H1 (cell line): ENCODE measurements around the gene RREB1. TPM values are rescaled to one million over a fixed set of nuclear protein-coding genes. Genes with fewer than 3 reads are reported as not detected.

ENCODE experiments used
- CTCF ChIA-PET: fragments of 300-600 bp; sonication (Branson Sonifier 250); formaldehyde crosslinking; loops from one replicate; lab custom pipeline; 2021; ENCODE audit not compliant: partially characterized antibody; lab: Charles Lee
- POLR2A ChIA-PET: fragments of 300-600 bp; sonication (Branson Sonifier 250); formaldehyde crosslinking; loops from one replicate; lab custom pipeline; 2021; ENCODE audit warnings: inconsistent platforms; ENCODE audit not compliant: partially characterized antibody; lab: Charles Lee
- DNase-seq, 2 experiments: peaks; one replicate each; pipeline versions ENCODE4 v3.0.0 to v3.0.0-alpha.2; 2010 to 2022; ENCODE audit warnings: low spot score in 2 of 2, low read depth in 1 of 2, mixed read lengths in 1 of 2
- FAIRE-seq: peaks from 2 replicates; lab custom pipeline; 2011; peaks lifted over from hg19 to GRCh38; lab: Jason Lieb, UNC
- H2AFZ ChIP-seq: 2 replicates; pipeline ENCODE4 v1.8.1; 2012; ENCODE audit warnings: low read length, inconsistent platforms
- H2AK5ac ChIP-seq: 2 replicates; pipeline ENCODE4 v1.6.1; 2013; ENCODE audit warnings: low read depth, low read length
- H2BK120ac ChIP-seq: replicated peaks from 2 replicates; pipeline ENCODE3; 2013; ENCODE audit warnings: low read depth, low read length, inconsistent platforms
- H2BK12ac ChIP-seq: 2 replicates; pipeline ENCODE4 v1.6.1; 2013; ENCODE audit warnings: low read depth, low read length
- H2BK15ac ChIP-seq: 2 replicates; pipeline ENCODE4 v1.6.1; 2013; ENCODE audit warnings: low read length
- H2BK20ac ChIP-seq: 2 replicates; pipeline ENCODE4 v1.6.1; 2013; ENCODE audit warnings: low read length
- H2BK5ac ChIP-seq: 2 replicates; pipeline ENCODE4 v1.6.1; 2013; ENCODE audit warnings: low read depth, low read length
- H3K14ac ChIP-seq: 2 replicates; pipeline ENCODE4 v1.6.1; 2013; ENCODE audit warnings: inconsistent platforms; ENCODE audit not compliant: insufficient read length
- H3K18ac ChIP-seq: 2 replicates; pipeline ENCODE4 v1.6.1; 2013; ENCODE audit warnings: low read length; ENCODE audit errors: extremely low read depth
- H3K23ac ChIP-seq: 2 replicates; pipeline ENCODE4 v1.6.1; 2013; ENCODE audit warnings: inconsistent platforms; ENCODE audit not compliant: insufficient read length
- H3K23me2 ChIP-seq: 2 replicates; pipeline ENCODE4 v1.6.1; 2013; ENCODE audit warnings: low read depth, low read length
- H3K27ac ChIP-seq: 2 replicates; pipeline ENCODE4 v1.6.1; 2011; ENCODE audit warnings: low read depth, low read length, inconsistent platforms
- H3K27me3 ChIP-seq, 4 experiments: replicated peaks in 1 of 4; 1 replicate in 1 of 4; 2 replicates in 3 of 4; pipeline versions ENCODE4 v1.6.1 to v1.8.1; 2011 to 2013; ENCODE audit warnings: low read length in 3 of 4, mild to moderate bottlenecking in 3 of 4, inconsistent platforms in 2 of 4, mixed read lengths in 2 of 4, moderate library complexity in 1 of 4; ENCODE audit not compliant: control insufficient read depth in 3 of 4, insufficient read depth in 3 of 4; ENCODE audit errors: extremely low read depth in 1 of 4
- H3K36me3 ChIP-seq, 4 experiments: 2 replicates each; pipeline versions ENCODE4 v1.6.1 to v1.8.1; 2011 to 2013; ENCODE audit warnings: mild to moderate bottlenecking in 4 of 4, low read length in 3 of 4, moderate library complexity in 2 of 4, control low read depth in 1 of 4, inconsistent platforms in 1 of 4; ENCODE audit not compliant: insufficient read depth in 4 of 4, control insufficient read depth in 2 of 4
- H3K4ac ChIP-seq: replicated peaks from 2 replicates; pipeline ENCODE3; 2013; ENCODE audit warnings: low read length, low read depth, mixed read lengths, inconsistent platforms; ENCODE audit not compliant: insufficient read length
- H3K4me1 ChIP-seq, 4 experiments: replicated peaks in 1 of 4; 1 replicate in 1 of 4; 2 replicates in 3 of 4; pipeline versions ENCODE4 v1.6.1 to v1.8.1; 2011 to 2013; ENCODE audit warnings: low read length in 3 of 4, inconsistent platforms in 2 of 4, mixed read lengths in 1 of 4; ENCODE audit not compliant: insufficient read depth in 4 of 4, control insufficient read depth in 3 of 4
- H3K4me2 ChIP-seq, 2 experiments: 2 replicates each; pipeline versions ENCODE4 v1.6.1 to v1.8.1; 2011 to 2013; ENCODE audit warnings: low read depth in 2 of 2, low read length in 2 of 2, control low read depth in 1 of 2, inconsistent platforms in 1 of 2, mild to moderate bottlenecking in 1 of 2; ENCODE audit not compliant: insufficient read depth in 1 of 2
- H3K4me3 ChIP-seq, 4 experiments: fragments of 200-600, 300-600 bp in 1 of 4; sonication (generic), shearing (Covaris generic), sonication (Bioruptor Twin) in 1 of 4; 2 replicates each; pipeline versions ENCODE4 v1.5.1 to v1.8.1; 2011 to 2016; ENCODE audit warnings: low read length in 4 of 4, low read depth in 3 of 4, control low read depth in 2 of 4, inconsistent platforms in 2 of 4, mild to moderate bottlenecking in 2 of 4, mixed read lengths in 1 of 4, moderate library complexity in 1 of 4; ENCODE audit not compliant: insufficient read depth in 2 of 4; ENCODE audit errors: extremely low read depth in 1 of 4
- H3K56ac ChIP-seq: replicated peaks from 2 replicates; pipeline ENCODE3; 2013; ENCODE audit warnings: low read depth, mild to moderate bottlenecking, mixed read lengths, low read length, inconsistent platforms; ENCODE audit not compliant: insufficient read length
- H3K79me1 ChIP-seq: 2 replicates; pipeline ENCODE4 v1.6.1; 2013; ENCODE audit warnings: low read depth, low read length, control low read depth
- H3K79me2 ChIP-seq, 2 experiments: 2 replicates each; pipeline versions ENCODE4 v1.6.1 to v1.8.1; 2012 to 2013; ENCODE audit warnings: low read length in 2 of 2, mild to moderate bottlenecking in 2 of 2, inconsistent platforms in 1 of 2; ENCODE audit not compliant: insufficient read depth in 2 of 2, control insufficient read depth in 1 of 2
- H3K9ac ChIP-seq, 4 experiments: replicated peaks in 1 of 4; 1 replicate in 1 of 4; 2 replicates in 3 of 4; pipeline versions ENCODE4 v1.6.1 to v1.8.1; 2011 to 2013; ENCODE audit warnings: low read depth in 3 of 4, low read length in 3 of 4, control low read depth in 2 of 4, mild to moderate bottlenecking in 2 of 4, moderate library complexity in 2 of 4, inconsistent platforms in 1 of 4; ENCODE audit errors: extremely low read depth in 1 of 4
- H3K9me3 ChIP-seq, 2 experiments: 2 replicates each; pipeline versions ENCODE4 v1.6.1 to v1.8.1; 2012 to 2013; ENCODE audit warnings: mild to moderate bottlenecking in 2 of 2, moderate library complexity in 2 of 2, control low read depth in 1 of 2, inconsistent platforms in 1 of 2, low read depth in 1 of 2, low read length in 1 of 2, mixed read lengths in 1 of 2; ENCODE audit not compliant: insufficient read depth in 2 of 2
- H4K20me1 ChIP-seq, 2 experiments: replicated peaks in 1 of 2; 2 replicates each; pipeline versions ENCODE3 to v1.8.1; 2011 to 2013; ENCODE audit warnings: inconsistent platforms in 2 of 2, low read length in 2 of 2, mild to moderate bottlenecking in 1 of 2; ENCODE audit not compliant: insufficient read depth in 2 of 2, control insufficient read depth in 1 of 2
- H4K5ac ChIP-seq: 2 replicates; pipeline ENCODE4 v1.6.1; 2013; ENCODE audit warnings: low read length, low read depth, mixed read lengths, inconsistent platforms; ENCODE audit not compliant: insufficient read length
- H4K8ac ChIP-seq: 2 replicates; pipeline ENCODE4 v1.8.0; 2013; ENCODE audit warnings: mild to moderate bottlenecking, moderate library complexity, low read length, inconsistent platforms; ENCODE audit not compliant: insufficient read depth; ENCODE audit errors: extremely low read depth
- H4K91ac ChIP-seq: replicated peaks from 2 replicates; pipeline ENCODE3; 2013; ENCODE audit warnings: low read length, mixed read lengths, inconsistent platforms; ENCODE audit not compliant: insufficient read length
- CBX8 ChIP-seq: fragments of 300-800, 300-1000 bp; sonication (generic); IDR thresholded peaks from 2 replicates; pipeline ENCODE4 v1.7.1; 2016; ENCODE audit warnings: low read depth, low read length, borderline replicate concordance
- CEBPB ChIP-seq: IDR thresholded peaks from 2 replicates; pipeline ENCODE4 v1.6.1; 2012; ENCODE audit warnings: low read depth, low read length
- CREB1 ChIP-seq: IDR thresholded peaks from 2 replicates; pipeline ENCODE4 v1.6.1; 2012; ENCODE audit warnings: inconsistent platforms
- E2F6 ChIP-seq: IDR thresholded peaks from 2 replicates; pipeline ENCODE4 v1.6.1; 2012; ENCODE audit warnings: inconsistent platforms
- FOSL1 ChIP-seq: IDR thresholded peaks from 2 replicates; pipeline ENCODE4 v1.6.1; 2011; ENCODE audit warnings: mild to moderate bottlenecking, low read depth, low read length, moderate library complexity; ENCODE audit not compliant: insufficient read depth
- GTF2F1 ChIP-seq: IDR thresholded peaks from 2 replicates; pipeline ENCODE4 v1.6.1; 2012; ENCODE audit warnings: low read depth, low read length, improper control_type of control experiment, borderline replicate concordance
- KDM5A ChIP-seq: fragments of 200-600 bp; IDR thresholded peaks from 2 replicates; pipeline ENCODE4 v1.7.1; 2012; ENCODE audit warnings: mild to moderate bottlenecking, low read length, inconsistent platforms, mixed read lengths
- POLR2A ChIP-seq, 2 experiments: IDR thresholded peaks; 1 replicate in 1 of 2; 2 replicates in 1 of 2; pipeline ENCODE4 v1.6.1; 2011; ENCODE audit warnings: low read depth in 2 of 2, low read length in 2 of 2, mild to moderate bottlenecking in 2 of 2; ENCODE audit errors: control extremely low read depth in 1 of 2
- SP1 ChIP-seq: IDR thresholded peaks from 2 replicates; pipeline ENCODE4 v1.6.1; 2011; ENCODE audit warnings: low read depth, low read length
- TAF1 ChIP-seq: IDR thresholded peaks from 2 replicates; pipeline ENCODE4 v1.6.1; 2011; ENCODE audit warnings: mild to moderate bottlenecking, low read depth, low read length
- TEAD4 ChIP-seq: IDR thresholded peaks from 2 replicates; pipeline ENCODE4 v1.6.1; 2012; ENCODE audit warnings: low read depth, low read length, inconsistent platforms, mixed read lengths
- WGBS, 2 experiments: shearing (Covaris generic) in 1 of 2; methylation state at CpG; one replicate each; pipeline versions ENCODE4 v1.1.6 to v1.1.7; 2013 to 2015; ENCODE audit warnings: low lambda C conversion rate in 2 of 2, mixed read lengths in 2 of 2, inconsistent platforms in 1 of 2, low coverage in 1 of 2, missing lambda C conversion rate in 1 of 2; ENCODE audit not compliant: insufficient replicate concordance in 2 of 2, insufficient coverage in 1 of 2, insufficient read length in 1 of 2; ENCODE audit errors: extremely low coverage in 1 of 2, missing lambda C conversion rate in 1 of 2; 5-methylcytosine and 5-hydroxymethylcytosine counted together
- polyA plus RNA-seq, 7 experiments: library from polyadenylated mRNA; depleted of rRNA in 3 of 7; stranded (reverse) in 5 of 7; unstranded in 2 of 7; fragments of >200 nt in 5 of 7; fragments of 200-250 nt in 2 of 7; gene quantifications; 1 replicate in 5 of 7; 2 replicates in 1 of 7; 4 replicates in 1 of 7; pipeline versions ENCODE4 v1.2.1 to v1.2.3, GENCODE V29; 2011 to 2013; ENCODE audit warnings: missing spikeins in 2 of 7, mixed read lengths in 2 of 7
- total RNA-seq: library from RNA; stranded (reverse); fragmentation: NEBNext Ultra II Directional; extraction: Animal tissue kit (Norgen Biotek cat#: 25700); gene quantifications from 2 replicates; pipeline ENCODE4 v1.2.1, GENCODE V29; 2021

RREB1 gene
- total and polyA plus RNA-seq, 2 of the 8 experiments (the other 6 are each of a cell fraction or from before 2014, with no cell fraction given) = 3.9 to 34.7 TPM

DNA sequence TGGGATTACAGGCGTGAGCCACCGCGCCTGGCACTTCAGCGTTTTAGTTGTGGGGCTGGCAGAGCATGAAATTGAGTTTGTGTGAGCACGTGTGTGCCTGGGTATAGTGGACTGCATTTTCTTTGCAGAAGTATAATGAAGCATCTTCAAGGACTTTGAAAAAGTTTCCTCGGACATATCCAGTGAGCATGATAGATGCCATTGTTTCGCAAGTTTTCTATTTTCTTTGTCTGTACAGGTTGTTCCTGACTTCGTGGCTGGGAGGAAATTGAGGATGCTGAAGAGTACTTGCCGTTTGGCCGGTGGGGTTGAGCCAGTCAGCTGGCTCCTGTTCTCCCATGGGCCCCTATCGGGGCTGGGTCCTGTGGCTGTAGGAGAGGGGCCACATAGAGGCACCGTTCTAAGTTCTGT is 55.9 kb downstream of the RREB1 start:
- H3K4me1 ChIP-seq = peaks cover 0 to 23% (median 16%) of the 10 kb centered on the region in 4 experiments; a peak in 6 of 7 replicates
- H3K18ac ChIP-seq = no peak overlapping the region
- H3K9me3 ChIP-seq = no peaks in the 10 kb centered on the region
- no peaks in the 10 kb centered on the region for H3K36me3 ChIP-seq
- FAIRE-seq (no peak), DNase-seq (no peak)
- H3K79me2 ChIP-seq = peaks cover 0 to 68% of the 10 kb centered on the region in 2 experiments; a peak in 3 of 4 replicates
- H3K4me2 ChIP-seq = no peak overlapping the region
- no peak overlapping the region for H2BK120ac ChIP-seq
- no peak overlapping the region for H4K8ac ChIP-seq
- no peak overlapping the region for H3K27ac ChIP-seq
- no peak overlapping the region for H2BK20ac ChIP-seq
- CTCF ChIA-PET = interaction anchor here (0.7 to 1.9 kb wide), 3 partner anchors 39 to 553 kb away, joined by 3 to 6 read pairs (median 4); no protein-coding TSS in a partner anchor
- TF ChIP-seq E2F6 = no peak
- TF ChIP-seq CEBPB = no peak
- TF ChIP-seq POLR2A (IDR thresholded peaks at IDR 0.05; ENCODE audit: control extremely low read depth in 1 of 2, low read depth in 2 of 2, low read length in 2 of 2) = no peak
- no peak for TF ChIP-seq CBX8
- TF ChIP-seq FOSL1 = no peak
- TF ChIP-seq SP1 = no peak
- TF ChIP-seq KDM5A = no peak
- TF ChIP-seq CREB1 = no peak
- TF ChIP-seq TAF1 = no peak
- no peak for TF ChIP-seq GTF2F1
- TF ChIP-seq TEAD4 = no peak
- TF ChIP-seq, all 59 proteins: peak for 0
- no peak overlapping the region for H4K5ac ChIP-seq
- POLR2A ChIA-PET = no interaction called here
- no peak overlapping the region for H4K91ac ChIP-seq
- H3K23me2 ChIP-seq = no peaks in the 10 kb centered on the region; the same call in 1 of the 2 replicates
- H3K56ac ChIP-seq = no peak overlapping the region
- WGBS, 2 experiments = 87% methylated on average over 12 of the region's 12 CpGs; no CpG with 5 or more reads in 1 of the 2 experiments
- peaks cover 6% of the 10 kb centered on the region for H3K79me1 ChIP-seq
- no peak overlapping the region for H2BK5ac ChIP-seq
- peaks cover 3 to 5% of the 10 kb centered on the region in 2 experiments for H4K20me1 ChIP-seq
- no peak overlapping the region for H3K4ac ChIP-seq
- no peak overlapping the region for H3K4me3 ChIP-seq
- no peak overlapping the region for H3K14ac ChIP-seq
- no peak overlapping the region for H2AFZ ChIP-seq
- H3K27me3 ChIP-seq = no peaks in the 10 kb centered on the region
- H2BK15ac ChIP-seq = no peak overlapping the region
- H3K9ac ChIP-seq = no peak overlapping the region
- no peak overlapping the region for H3K23ac ChIP-seq
- H2AK5ac ChIP-seq = no peak overlapping the region
- no peak overlapping the region for H2BK12ac ChIP-seq
